Prostate gland (tissue), 1 donor: Measurements from ENCODE around the gene S100A5.

Source experiments
- POLR2A ChIP-seq: fragments of 450-650 bp; IDR thresholded peaks from one replicate; pipeline ENCODE4 v1.6.1; 2016; ENCODE audit warnings: antibody characterized with exemption, mild to moderate bottlenecking
- POLR2AphosphoS5 ChIP-seq: sonication (generic); formaldehyde crosslinking; IDR thresholded peaks from one replicate; pipeline ENCODE4 v1.6.1; 2017; ENCODE audit warnings: antibody characterized with exemption

- TF ChIP-seq POLR2A: no peak
- no peak for TF ChIP-seq POLR2AphosphoS5
Measured at GRCh38 chr1:153561466-153561985, 20.8 kb upstream of the S100A5 start.
